HG03558 (cell line): ENCODE results near the gene RASA3.

Experiments
- ATAC-seq: cut with Tn5 transposase; IDR thresholded peaks from one replicate; pipeline ENCODE4 v1.9.1; 2021; ENCODE audit warnings: moderate number of reproducible peaks; ENCODE audit not compliant: unreplicated experiment; ENCODE audit errors: extremely low read depth

The RASA3 gene

GRCh38 chr13:113946409-113947181 is 185.8 kb downstream of the RASA3 start:
- no peak for ATAC-seq

- ATAC-seq: no peak
Observed at GRCh38 chr13:113945857-113946408, 186.5 kb downstream of the RASA3 start.

GRCh38 chr13:113943821-113944565 is 188.4 kb downstream of the RASA3 start:
- no peak for ATAC-seq

- ATAC-seq: no peak
Observed at GRCh38 chr13:113942591-113943103, 189.8 kb downstream of the RASA3 start.

- no peak for ATAC-seq
Observed at GRCh38 chr13:113941571-113942191, 190.7 kb downstream of the RASA3 start.

GRCh38 chr13:113939944-113940297 is 192.5 kb downstream of the RASA3 start:
- ATAC-seq: no peak

GRCh38 chr13:113939129-113939943 is 193.1 kb downstream of the RASA3 start:
- no peak for ATAC-seq

GRCh38 chr13:113938716-113939115 is 193.7 kb downstream of the RASA3 start:
- ATAC-seq: no peak

GRCh38 chr13:113938246-113938645 is 194.2 kb downstream of the RASA3 start:
- ATAC-seq: no peak

GRCh38 chr13:113937527-113938180 is 194.8 kb downstream of the RASA3 start:
- ATAC-seq: no peak

GRCh38 chr13:113937073-113937472 is 195.3 kb downstream of the RASA3 start:
- no peak for ATAC-seq

GRCh38 chr13:113936166-113936965 is 196.1 kb downstream of the RASA3 start:
- ATAC-seq: no peak

GRCh38 chr13:113935001-113935844 is 197.2 kb downstream of the RASA3 start:
- ATAC-seq: no peak

- no peak for ATAC-seq
Observed at GRCh38 chr13:113934576-113934975, 197.8 kb downstream of the RASA3 start.

GRCh38 chr13:113933901-113934300 is 198.5 kb downstream of the RASA3 start:
- no peak for ATAC-seq

GRCh38 chr13:113931841-113932459 is 200.5 kb downstream of the RASA3 start:
- ATAC-seq: no peak
